CD4-positive, alpha-beta T cell treated with Interferon alpha-2 for 1 hour (primary cell): ENCODE data around the gene SELENOF.
"Not testable (repeated sequence)": the region's sequence is repeated elsewhere in the genome, so short reads cannot be mapped to it uniquely, and the experiment has no call there.

Source experiments
- DNase-seq, 2 donors: peaks; one replicate each; pipeline ENCODE4 v3.0.0-alpha.2; 2020 to 2022

The SELENOF gene

DNA sequence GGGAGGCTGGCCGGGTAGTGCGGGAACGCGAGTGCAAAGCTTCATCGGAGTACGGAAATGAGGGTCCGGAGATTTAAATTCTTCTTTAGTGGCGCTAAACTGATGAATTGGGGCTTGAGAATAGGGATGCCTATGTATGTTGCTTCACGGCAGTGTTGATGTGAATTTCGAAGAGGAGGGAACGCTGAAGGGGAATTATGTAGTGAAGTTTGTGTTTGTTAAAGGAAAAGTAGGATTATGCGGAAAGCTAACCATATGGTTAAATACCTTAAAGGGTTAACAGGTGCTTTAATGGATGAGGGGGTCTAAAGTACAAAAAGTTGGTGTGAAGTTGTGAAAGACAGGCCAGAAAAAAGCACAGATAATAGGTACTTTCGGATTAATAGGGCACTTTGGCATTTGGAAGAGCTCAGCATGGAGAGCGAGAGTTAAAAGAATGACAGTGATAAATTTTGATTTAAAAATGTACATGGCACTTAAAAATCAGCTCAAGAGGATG is 1.9 kb upstream of the SELENOF start:
- no peak for DNase-seq

DNA sequence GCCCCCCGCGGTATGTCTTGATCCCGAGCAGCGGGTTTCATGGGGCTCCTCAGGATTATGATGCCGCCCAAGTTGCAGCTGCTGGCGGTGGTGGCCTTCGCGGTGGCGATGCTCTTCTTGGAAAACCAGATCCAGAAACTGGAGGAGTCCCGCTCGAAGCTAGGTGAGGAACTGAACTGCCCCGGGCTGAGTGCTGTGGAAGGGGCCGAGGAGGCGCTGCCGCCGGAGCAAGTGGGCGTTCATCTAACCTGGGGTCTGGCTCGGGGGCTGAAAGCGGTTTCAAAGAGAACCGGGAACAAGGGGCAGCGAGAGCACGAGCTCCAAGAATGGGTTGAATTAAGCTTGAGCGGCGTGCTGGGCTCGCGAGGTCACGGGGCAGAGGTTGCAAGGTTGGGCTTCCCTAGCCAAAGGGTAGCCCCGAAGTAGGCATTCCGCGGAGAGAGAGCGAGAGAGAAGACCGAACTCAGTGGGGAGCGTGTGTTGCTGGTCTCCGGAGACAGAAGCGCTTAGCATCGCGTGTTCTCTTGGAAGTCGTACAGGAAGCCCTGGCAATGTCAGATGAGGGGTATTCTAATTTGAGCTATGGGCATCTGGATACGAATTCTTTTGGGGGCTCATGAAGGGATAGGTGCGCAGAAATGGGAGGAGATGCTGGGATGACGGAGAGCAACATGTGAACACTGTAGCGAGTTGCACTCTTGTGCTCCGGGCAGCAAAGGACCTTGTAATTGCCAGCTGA is 1.2 kb upstream of the SELENOF start:
- DNase-seq: peak; percentile 18 to 51

DNA sequence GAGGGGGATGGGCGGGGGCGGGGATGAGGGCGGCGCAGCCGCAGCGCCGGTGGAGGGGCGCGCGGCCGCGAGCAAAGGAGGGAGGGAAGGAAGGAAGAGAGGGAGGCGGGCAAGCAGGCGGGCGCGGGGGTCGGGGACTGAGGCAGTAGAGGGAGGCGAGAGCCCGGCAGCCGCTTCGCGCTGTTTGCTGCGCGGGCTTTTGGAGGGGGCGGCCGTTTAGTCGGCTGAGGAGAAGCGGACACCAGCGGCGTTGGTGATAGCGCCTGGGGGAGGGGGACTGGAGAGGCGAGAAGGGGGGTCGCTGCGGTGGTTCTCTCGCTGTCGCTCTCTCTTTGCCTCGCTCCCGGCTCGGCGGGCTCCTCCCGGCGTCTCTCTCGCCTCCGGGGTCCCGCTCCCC is 673 bp upstream of the SELENOF start, which contains the start of gene HS2ST1:
Gene HS2ST1, plus strand, starts transcription at position 35 of the 397 bp plus-strand sequence.
- DNase-seq: no peak

DNA sequence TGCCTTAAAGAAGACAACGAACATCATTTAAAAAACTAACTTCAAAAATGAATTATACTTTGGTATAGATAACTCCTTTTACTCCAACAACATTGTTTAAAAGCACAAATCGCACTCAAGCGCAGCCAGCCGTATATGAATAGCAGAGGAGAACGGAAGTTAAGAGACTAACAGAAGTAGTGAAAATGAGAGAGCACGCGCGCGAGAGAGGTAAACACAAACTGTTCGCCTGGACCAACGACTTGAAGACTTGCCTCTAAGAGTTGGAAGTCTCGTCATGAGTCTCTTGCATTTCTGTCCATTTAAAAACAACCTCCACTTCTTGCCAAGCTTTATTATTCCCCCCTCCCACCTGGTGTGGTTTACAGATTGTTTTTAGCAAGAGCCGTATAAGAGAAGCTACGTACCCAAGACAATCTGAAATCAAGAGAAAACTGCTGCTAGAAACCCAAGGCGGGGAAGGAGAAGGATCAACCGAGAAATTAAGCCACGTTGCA is 479 bp downstream of the SELENOF start:
- peak; percentile 8 to 41 for DNase-seq

DNA sequence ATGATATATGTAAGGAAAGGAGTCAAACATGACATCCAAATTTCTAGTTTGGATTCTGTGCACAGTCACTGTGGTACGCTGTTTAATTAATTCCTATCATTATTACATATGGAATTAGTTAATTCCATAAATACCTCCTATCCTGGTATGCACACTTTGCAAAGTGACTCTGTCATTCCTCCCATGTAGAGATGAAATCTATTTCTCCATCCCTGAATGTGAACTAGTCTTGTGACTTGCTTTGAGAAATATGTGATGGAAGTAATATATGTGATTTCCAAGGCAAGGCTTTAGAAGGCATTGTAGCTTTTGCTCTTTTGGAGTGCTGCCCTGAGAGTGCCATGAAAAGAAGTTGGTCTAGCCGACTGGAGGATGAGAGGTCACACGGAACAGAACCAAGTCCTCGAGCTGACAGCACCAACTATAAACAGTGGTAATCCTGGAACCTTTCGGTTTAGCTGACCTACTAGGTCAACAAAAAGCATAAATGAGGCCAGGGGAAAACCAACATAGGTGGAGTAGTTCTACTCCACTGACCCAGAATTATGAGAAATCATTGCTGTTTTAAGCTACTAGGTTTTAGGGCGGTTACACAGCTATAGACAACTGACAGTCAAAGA is 1.5 kb downstream of the SELENOF start:
- DNase-seq: no peak

DNA sequence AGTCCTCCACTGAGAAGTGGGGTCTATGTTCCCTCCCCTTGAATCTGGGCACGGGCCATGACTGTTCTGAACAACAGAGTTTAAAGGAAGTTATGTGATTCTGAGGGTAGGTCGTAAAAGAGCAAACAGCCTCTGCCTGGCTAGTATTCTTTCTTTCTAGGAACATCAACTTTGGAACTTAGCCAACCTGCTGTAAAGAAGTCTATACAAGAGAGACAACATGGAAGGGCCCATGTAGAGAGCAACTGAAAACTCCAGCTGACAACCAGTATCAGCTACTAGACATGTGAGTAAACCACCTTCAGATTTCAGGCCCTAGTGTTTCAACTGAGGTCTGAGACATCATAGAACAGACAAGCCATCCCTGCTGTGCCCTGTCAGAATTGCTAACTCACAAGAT is 7.5 kb downstream of the SELENOF start:
- DNase-seq: no peak

DNA sequence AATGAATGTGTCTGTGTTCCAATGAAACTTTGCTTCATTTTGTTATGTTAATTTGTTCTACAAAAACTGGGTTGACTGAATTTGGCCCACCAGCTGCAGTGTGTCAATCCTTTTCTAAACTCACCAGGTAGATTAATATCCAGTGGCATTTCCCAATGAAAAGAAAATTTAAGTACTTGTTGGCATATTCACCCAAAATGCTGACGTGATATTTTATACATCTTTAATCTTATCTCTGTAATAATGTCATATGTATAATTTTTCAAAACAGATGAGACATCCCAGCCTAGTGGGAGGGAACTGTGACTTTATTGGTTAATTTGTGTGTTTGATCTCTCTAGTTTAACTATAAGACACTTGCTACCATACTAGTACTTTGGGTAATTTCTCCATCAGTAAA is 8.1 kb downstream of the SELENOF start:
- DNase-seq: no peak

GRCh38 chr1:86899401-86899800 is 14.5 kb downstream of the SELENOF start:
- not testable (repeated sequence) for DNase-seq

DNA sequence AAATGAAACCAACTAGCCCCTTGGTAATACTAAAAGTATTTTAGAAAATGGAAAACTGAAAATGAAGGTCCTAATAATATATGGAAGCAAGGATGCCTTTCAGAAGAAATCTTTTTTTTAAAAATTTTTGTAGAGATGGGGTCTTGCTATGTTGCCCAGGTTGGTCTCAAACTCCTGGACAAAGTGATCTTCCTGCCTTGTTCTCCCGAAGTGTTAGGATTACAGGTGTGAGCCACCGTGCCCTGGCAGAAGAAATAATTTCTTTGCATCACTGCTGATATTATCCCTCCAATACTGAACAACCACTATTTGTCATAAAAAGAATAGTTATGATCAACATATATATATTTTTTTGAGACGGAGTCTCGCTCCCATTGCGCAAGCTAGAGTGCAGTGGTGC is 25.6 kb downstream of the SELENOF start:
- no peak for DNase-seq

GRCh38 chr1:86887479-86888162 is 26.3 kb downstream of the SELENOF start:
- no peak for DNase-seq

- no peak for DNase-seq
Observed at GRCh38 chr1:86875722-86876121, 38.2 kb downstream of the SELENOF start.

DNA sequence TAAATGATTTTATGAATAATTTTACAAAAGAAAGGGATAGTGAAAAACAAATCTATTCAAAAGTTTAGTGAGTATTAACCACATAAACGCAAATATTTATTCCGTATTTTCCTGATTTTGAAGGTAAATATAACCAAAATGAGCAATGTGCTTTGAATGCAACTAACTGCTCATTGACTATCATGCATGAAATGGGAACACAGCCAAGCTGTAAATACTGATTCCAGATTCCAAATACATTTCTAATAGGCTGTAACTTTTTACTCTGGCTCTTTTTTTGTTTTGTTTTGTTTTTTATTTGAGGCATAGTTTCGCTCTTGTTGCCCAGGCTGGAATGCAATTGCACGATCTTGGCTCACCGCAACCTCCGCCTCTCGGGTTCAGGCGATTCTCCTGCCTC is 41.8 kb downstream of the SELENOF start:
- DNase-seq: no peak

DNA sequence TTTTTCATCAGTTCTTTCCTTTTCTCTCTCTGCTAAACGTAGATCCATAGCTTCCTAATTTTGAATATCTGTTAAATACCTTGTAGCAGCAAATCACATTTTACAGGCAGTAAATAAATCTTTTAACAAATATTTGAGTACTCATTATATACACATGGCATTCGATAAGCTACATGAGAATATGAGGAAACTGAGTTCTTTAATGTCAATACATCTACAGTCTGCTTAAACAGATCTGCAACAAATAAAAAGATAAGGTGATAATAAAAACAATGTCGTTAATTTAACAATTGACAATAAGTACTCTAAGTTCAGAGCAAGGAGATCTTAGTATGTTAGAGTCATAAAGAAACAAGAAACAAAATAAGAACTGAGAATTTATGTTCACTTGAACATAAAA is 42.9 kb downstream of the SELENOF start:
- DNase-seq: no peak

GRCh38 chr1:86868477-86868876 is 45.4 kb downstream of the SELENOF start:
- no peak for DNase-seq

DNA sequence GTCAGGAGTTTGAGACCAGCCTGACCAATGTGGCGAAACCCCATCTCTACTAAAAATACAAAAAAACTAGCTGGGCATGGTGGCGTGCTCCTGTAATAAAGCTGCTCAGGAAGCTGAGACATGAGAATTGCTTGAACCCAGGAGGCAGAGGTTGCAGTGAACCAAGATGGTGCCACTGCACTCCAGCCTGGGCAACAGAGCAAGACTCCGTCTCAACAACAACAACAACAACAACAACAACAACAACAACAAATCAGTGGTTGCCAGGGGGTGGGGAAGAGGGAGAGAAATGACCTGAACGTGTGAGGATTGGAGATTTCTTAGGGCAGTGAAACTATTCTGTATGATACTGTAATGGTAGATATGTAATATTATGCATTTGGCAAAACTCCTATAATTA is 46.6 kb downstream of the SELENOF start:
- DNase-seq: not testable (repeated sequence)

GRCh38 chr1:86866665-86867064 is 47.3 kb downstream of the SELENOF start:
- DNase-seq: no peak

GRCh38 chr1:86865973-86866637 is 47.8 kb downstream of the SELENOF start:
- peak in 1 of 2 donors; percentile 15 for DNase-seq

DNA sequence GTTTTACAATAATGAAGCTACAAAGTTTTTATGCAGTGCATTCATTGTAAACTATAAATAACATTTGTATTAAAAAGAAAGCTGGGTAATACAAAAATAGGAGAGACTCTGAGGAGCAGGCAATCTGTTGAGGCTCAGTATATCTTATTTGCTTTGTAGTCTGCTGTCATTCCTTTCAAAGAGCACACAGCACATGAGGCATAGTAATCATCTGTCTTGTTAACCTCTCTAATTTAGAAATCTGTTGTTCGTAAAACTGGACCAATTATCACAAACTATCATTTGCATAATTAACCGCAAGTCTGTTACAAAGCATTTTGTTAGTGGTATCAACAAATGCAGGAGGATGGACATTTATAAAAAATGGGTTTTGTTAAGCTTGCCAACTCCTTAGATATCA is 51.0 kb downstream of the SELENOF start:
- DNase-seq: no peak

- DNase-seq: no peak
Observed at GRCh38 chr1:86861424-86861823, 52.5 kb downstream of the SELENOF start.

GRCh38 chr1:86860424-86860823 is 53.5 kb downstream of the SELENOF start:
- no peak for DNase-seq

- no peak for DNase-seq
Observed at GRCh38 chr1:86860020-86860419, 53.9 kb downstream of the SELENOF start.

- DNase-seq: no peak
Observed at GRCh38 chr1:86858524-86859261, 55.2 kb downstream of the SELENOF start.
